IPS-11a (cell line): ENCODE results near the gene APC2.
"Not testable (repeated sequence)": the region's sequence is repeated elsewhere in the genome, so short reads cannot be mapped to it uniquely, and the experiment has no call there.

Source experiments
- H3K4me3 ChIP-seq: one replicate; pipeline ENCODE4 v1.5.1; 2013; ENCODE audit warnings: low read depth, low read length, control low read depth

Gene APC2

DNA sequence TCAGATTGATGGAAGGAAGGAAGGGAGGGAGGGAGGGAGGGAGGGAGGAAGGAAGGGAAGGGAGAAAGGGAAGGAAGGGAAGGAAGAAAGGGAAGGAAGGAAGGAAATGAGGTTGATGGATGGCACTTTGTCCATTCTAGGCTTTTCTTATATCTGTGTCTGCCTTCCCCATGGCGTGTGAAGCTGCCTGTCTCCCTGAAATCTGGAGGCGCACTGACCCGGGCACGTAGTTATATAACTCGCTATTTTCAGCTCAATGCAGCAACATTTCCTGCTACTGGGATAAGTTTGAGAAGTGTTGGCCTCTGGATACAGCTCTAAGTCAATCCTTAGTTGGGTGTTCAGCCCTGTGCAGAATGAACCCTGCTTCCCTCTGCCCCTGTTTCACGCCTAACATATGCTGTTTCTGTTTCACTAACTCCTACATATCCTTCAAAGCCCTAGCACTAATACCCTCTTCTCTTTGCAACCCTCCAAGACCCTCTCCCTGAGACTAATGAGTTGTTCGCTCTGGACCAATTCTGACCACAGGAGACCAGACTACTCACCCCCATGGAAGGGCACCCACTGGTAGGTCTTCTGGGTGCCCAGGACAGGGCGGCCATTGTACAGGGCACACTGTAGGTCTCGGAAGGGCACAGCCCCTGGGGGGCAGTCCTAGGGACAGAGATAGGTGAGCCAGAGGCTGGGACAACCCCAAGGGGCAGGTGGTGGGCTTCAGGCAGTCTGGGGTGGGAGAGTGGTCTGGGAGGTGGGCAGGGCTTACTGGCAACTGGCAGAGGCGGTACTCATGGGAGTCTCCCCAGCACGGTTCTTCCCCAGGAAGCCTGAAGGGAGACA lies 59.9 kb downstream of the APC2 start:
- H3K4me3 ChIP-seq, result no peak overlapping the region

DNA sequence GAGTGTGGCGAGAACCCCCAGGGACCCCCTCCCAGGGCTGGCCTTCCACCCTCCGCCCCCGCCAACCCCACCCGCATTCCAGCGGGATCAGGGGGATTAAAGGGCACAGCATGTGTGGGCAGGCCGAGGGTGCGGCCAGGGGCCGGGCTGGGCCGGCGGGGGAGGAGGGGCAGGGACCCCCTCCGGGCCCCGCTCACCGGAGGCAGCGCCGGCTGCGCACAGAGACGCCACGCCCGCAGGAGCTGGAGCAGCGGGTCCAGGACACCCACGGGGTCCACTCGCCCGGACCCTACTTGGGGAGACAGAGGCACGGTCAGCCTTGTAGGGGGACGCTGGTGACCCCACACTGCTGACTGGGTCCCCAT lies 60.5 kb downstream of the APC2 start:
- no peak overlapping the region for H3K4me3 ChIP-seq

DNA sequence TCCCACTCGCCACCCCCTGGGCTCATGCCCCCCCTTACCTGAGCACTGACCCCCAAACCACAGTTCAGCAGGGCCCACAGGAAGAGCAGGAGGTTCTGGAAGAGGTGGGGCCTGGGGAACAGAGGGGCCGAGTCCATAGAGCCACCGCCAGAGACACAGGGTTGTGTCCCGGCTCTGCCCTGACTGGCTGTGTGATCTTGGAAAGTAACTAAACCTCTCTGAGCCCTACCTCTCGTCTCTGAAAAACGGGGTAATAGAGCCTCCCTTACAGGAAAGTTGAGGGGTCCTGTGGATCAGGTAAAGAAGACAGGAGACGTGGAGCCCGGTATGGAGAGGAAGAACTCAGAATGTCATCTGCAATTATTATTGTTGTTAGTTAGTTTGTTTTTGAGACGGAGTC lies 60.9 kb downstream of the APC2 start:
- H3K4me3 ChIP-seq, result no peak overlapping the region

- H3K4me3 ChIP-seq, result no peak overlapping the region
These were observed 61.7 kb downstream of the APC2 start for GRCh38 chr19:1511318-1512317.

DNA sequence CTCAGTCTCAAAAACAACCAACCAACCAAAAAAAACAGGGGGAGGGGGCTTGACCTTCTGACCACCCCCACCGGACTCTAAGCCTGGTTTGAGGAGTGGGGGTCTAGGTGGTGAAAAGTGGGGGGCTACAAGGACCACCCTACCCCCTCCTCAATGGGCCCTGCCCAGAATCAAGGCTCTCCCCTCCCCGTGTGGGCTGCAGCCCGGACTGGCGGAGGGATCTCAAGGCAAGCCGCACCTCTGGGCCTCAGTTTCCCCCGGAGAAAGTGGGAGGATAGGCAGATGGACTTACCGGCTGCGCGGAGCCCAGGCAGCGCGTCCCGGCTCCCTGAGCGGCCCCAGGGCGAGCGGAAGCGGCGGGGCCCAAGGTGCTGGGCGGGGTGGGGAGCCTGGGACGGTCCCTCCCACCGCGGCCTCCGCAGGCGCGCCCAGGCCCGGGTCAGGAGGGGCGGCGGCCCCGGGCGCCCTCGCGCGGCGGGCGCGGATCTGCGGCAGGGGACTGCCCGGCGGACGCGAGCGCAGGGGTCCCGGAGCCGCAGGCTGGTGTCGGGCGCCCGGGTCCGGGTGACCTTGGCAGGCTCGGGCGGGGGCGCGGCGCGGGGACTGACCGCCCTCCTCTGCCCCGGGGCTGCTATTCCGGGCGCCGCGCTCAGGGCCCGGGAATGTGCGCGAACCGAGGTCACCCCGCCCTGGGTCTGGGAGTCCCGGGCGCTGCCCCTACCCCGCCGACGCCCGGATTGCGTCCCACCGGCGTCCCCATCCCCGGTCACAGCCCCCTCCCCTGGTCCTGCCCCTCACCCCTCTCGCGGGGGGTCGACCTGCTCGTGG lies 63.0 kb downstream of the APC2 start, which contains the start of gene ADAMTSL5:
TSS of gene ADAMTSL5 (minus strand) at position 349 of the 828 bp plus-strand sequence. CDS start 2,076 bp downstream, outside the sequence.
- H3K4me3 ChIP-seq, result peak within 1 kb of the TSS; percentile 17

- no peak overlapping the region for H3K4me3 ChIP-seq
These were observed 63.8 kb downstream of the APC2 start for GRCh38 chr19:1513499-1514294.

DNA sequence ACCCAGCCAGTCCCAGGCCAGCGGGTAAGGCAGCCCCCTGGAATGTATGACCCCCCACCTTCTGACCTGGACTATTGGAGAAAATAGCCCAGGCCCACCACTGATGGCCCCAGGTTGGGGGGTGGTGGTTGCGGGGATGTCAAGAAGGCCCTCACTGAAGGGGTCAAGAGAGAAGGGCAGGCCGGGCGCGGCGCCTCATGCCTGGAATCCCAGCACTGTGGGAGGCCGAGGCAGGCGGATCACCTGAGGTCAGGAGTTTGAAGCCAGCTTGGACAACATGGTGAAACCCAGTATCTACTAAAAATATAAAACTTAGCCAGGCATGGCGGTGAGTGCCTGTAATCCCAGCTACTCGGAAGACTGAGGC lies 64.4 kb downstream of the APC2 start:
- no peak overlapping the region for H3K4me3 ChIP-seq

- no peak overlapping the region for H3K4me3 ChIP-seq
These were observed 65.2 kb downstream of the APC2 start for GRCh38 chr19:1514986-1515721.

- H3K4me3 ChIP-seq, result no peak overlapping the region
These were observed 66.5 kb downstream of the APC2 start for GRCh38 chr19:1516395-1516753.

DNA sequence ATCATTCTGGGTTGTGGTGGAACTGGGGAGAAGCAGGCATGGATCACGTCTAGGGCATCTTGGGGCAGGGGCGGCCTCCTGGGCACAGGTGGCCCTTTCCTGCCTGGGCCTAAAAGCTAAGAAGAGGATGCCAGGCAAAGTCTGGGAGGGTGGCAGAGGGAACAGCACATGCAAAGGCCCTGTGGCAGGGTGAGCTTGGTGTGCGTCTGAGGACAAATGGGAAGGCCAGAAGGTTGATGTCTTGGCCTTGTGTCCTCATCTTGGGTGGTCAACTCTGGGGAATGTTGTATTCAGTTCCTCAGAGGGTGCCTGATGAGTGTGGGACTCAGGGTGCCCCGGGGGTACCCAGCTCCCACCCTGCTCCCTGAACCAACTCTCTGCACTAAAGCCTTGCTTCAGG lies 68.5 kb downstream of the APC2 start:
- H3K4me3 ChIP-seq, result no peak overlapping the region

- H3K4me3 ChIP-seq, result not testable (repeated sequence)
These were observed 69.9 kb downstream of the APC2 start for GRCh38 chr19:1519802-1520201.

- H3K4me3 ChIP-seq, result no peak overlapping the region
These were observed 70.4 kb downstream of the APC2 start for GRCh38 chr19:1520203-1520780.

DNA sequence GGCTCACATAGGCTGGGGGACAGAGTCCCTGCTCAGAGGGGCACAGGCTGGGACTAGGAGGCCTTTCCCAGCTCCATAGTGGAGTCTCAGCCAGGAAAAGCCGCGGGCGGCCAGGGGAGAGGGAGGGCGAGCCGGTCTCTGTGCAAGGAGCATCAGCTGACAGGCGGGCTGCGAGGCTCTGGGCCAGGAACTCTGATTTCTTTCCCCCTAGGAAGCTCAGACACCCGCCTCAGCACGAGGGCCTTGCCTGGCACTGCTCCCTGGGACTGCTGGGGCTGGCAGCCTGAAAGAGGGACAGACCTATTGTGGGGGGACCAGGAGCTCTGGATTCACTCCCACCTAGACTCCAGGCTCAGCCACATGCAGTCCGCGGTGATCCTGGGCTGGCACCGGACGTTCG lies 71.7 kb downstream of the APC2 start:
- no peak overlapping the region for H3K4me3 ChIP-seq

GRCh38 chr19:1522061-1522460 lies 72.1 kb downstream of the APC2 start:
- no peak overlapping the region for H3K4me3 ChIP-seq

- no peak overlapping the region for H3K4me3 ChIP-seq
These were observed 72.9 kb downstream of the APC2 start for GRCh38 chr19:1522838-1523237.
